NCI-H82 (cell line): Measurements from ENCODE around the gene PAXX.

Experiments
- DNase-seq: peaks from one replicate; lab custom pipeline; 2025; lab: John Stamatoyannopoulos, UW

The PAXX gene

DNA sequence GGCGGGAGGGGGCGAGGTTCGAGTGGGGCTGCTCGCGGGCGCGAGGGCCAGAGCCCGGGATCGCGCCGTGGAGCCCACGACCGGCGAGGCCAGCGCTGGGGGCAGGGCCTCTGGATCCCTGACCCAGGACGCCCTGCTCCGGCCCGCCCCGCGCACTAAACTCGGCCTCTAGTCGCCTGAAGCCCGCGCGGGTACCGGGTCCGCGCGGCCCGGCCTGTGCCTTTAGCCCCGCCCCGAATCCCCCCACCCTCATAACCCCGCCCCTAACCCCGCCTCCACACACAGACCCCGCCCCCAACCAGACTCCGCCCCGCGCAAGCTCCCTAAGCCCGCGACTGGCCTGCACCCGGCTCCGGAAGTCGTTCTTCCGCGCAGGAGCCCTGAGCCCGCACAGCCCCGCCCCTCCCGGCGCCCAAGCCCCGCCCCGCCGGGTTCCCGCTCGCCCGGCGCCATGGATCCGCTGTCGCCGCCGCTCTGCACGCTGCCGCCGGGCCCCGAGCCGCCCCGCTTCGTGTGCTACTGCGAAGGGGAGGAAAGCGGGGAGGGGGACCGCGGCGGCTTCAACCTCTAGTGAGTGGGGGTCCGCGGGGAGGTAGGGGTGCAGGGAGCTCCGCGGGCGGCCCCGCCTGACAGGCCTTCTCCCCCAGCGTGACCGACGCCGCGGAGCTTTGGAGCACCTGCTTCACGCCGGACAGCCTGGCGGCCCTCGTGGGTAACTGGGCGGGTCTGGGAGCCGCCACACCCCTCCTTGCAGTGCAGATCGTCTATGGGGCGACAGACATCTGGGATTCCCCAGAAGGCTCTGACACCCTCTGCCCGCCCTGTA is at the start of gene PAXX:
Gene PAXX (plus strand): TSS at position 430 of the 826 bp plus-strand sequence. CDS start 22 bp downstream, at position 452.
- peak; percentile 94 for DNase-seq

GRCh38 chr9:136942881-136943230 is 49.4 kb upstream of the PAXX start:
- DNase-seq: no peak

GRCh38 chr9:136943291-136944211 is 48.7 kb upstream of the PAXX start:
- peak; percentile 49 for DNase-seq

- DNase-seq: no peak
Observed at GRCh38 chr9:136944212-136944518, 48.1 kb upstream of the PAXX start.

DNA sequence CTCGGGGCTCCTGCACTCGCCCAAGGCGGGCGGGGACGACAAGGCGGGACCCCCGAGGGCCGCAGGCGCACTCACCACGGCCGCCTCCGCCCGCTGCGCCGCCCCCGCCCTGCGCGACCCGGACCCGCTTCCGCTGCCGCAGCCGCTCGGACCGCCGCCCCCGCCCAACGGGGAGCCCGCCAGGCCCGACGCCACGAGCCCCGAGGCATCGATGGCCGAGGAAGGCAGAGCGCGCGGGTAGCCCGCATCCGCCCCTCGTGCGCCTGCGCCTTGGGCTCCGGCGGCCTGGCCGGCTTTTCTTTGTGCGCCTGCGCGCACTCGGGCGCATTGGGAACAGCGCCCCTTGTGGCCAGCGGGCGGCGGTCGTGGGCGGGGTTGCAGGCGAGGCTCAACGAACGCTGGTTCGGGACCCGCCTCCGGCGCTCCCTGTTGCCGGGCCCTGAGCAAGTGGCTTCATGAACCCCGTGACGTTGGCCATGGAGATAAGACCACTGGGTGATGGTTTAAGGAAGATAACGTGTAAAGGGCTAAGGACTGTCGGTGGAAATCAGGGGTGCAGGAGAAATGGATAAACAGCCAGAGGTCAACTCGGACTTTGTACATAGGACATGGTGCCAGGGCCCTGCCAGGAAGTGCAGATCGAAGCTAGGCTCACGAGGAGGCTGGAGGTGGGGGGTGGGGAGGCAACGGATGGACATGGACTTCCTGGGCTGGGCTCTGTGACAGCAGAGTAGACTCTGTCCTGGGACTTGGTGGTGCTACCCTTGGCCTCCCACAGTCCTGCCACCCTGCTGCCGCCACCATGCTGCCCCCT is 47.5 kb upstream of the PAXX start, which contains the start of the genes C8G and FBXW5:
Gene C8G (plus strand): TSS at position 725 of the 814 bp plus-strand sequence. CDS start 78 bp downstream, at position 803.
Gene FBXW5 (minus strand): TSS at position 220 of the 814 bp plus-strand sequence. CDS start 655 bp downstream, outside the sequence.
- peak; percentile 96 for DNase-seq

- no peak for DNase-seq
Observed at GRCh38 chr9:136945333-136946227, 46.6 kb upstream of the PAXX start.

DNA sequence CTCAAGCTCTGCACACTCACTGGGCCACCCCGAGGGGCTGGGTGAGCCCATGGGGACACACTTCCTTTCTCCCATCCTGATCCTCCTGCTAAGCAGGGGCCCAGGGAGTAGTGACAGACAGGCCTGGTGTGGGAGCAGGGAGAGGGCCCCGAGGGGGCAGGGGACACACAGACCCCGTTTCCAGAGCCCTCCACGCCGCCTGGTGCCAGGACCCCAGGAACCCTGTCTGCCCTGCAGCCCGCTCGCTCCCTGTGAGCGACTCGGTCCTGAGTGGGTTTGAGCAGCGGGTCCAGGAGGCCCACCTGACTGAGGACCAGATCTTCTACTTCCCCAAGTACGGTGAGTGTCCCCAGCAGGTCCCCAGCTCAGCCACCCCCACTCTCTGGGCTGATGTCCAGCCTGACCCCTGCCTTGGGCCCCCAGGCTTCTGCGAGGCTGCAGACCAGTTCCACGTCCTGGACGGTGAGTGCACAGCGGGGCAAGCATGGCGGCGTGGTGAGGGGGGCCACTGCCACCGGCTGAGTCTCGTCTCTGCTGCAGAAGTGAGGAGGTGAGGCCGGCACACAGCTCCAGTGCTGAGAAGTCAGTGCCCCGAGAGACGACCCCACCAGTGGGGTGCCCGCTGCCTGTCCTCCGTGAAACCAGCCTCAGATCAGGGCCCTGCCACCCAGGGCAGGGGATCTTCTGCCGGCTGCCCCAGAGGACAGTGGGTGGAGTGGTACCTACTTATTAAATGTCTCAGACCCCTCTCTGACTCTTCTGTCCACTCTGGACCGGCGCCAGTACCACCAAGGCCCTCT is 45.8 kb upstream of the PAXX start:
- no peak for DNase-seq

DNA sequence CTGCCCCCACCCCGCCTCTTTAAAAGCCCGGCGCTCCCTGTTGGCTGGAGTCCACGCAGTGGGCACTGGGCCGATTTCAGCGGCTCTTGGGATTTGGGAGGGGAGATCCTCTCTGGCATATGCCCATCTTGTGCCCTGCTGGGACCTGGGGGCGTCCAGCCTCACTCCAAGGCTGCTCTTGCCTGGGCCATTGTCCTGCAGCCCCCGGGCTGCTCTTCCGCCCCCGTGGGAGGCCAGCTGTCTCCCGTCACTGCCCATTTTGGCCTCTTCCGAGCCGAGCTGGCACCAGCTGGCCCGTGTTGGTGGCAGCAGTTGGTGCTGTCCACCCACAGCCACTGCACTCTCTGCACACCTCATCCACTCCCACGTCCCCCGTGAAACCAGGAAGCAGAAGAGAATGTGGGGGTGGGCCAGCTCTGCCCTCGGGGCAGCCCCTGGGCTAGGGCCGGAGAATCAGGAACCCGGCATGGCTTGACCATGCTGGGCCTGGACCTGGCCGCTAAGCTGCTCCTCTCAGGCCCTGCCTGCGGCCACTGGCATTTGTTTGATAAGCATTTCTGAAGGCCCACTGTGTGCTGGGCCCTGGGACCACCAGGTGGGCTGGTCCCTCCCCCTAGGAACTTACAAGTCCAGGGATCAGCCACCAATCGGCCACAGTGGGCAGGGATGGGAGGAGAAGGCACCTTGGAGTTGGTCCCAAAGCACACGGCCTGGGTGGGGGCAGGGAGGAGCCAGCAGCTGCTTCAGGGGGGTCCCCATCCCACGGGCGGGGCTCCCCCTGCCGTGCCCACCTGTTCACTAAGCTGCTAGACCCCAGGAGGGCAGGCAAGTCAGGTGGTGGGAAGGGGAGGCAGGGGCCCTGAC is 45.0 kb upstream of the PAXX start:
- no peak for DNase-seq

DNA sequence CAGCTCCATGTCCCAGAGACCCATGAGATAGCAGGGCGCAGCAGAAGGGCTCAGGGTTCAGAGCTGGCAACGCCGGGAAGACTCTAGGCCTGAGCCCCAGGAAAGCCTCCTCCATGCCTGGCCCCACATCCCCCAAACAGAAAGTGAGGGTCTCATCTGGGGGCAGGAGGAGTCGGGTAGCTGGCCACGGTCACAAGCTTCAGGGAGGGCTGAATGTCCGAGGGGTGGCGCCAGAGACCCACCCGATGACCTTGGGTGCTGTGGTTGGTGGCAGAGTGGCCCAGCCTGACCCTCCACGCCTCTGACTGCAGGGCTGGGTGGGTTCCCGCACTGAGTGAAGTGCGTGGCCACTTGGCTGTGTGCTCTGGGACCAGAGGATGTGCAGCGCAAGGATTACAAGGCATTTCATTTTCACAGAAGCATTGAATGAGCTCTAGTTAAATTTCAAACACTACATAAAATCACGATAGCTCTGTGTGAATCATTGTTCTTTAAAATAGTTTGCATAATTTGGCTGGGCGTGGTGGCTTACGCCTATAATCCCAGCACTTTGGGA is 44.2 kb upstream of the PAXX start:
- peak; percentile 60 for DNase-seq

- DNase-seq: no peak
Observed at GRCh38 chr9:136949239-136949816, 42.9 kb upstream of the PAXX start.

- peak; percentile 95 for DNase-seq
Observed at GRCh38 chr9:136949817-136950655, 42.2 kb upstream of the PAXX start.

- DNase-seq: no peak
Observed at GRCh38 chr9:136950656-136951276, 41.5 kb upstream of the PAXX start.

- DNase-seq: no peak
Observed at GRCh38 chr9:136951541-136952320, 40.5 kb upstream of the PAXX start, which contains the start of gene LCN12. Gene LCN12, plus strand, starts transcription at chr9:136952273. Its CDS starts 55 bp downstream, at chr9:136952328.

DNA sequence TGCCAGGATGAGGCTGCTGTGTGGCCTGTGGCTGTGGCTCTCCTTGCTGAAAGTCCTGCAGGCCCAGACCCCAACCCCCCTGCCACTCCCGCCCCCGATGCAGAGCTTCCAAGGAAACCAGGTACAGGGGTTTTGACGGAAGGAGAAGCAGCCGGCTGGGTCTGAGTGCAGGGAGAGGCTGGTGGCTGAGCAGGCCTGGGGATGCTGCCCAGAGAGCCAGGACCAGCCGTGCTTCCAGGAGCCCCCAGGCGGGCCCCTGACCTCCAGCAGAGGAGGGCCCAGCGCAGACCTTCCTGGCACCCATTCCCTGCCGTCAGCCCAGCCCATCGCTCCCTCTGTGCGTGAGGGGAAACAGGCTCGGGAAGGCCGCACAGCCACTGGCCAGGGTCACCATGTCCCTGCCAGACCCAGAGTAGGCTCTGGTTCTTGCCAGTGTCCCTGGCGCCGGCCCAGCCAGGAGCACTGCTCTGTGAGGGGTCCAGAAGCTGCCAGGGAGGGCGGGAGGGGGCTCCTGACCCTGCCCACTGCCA is 39.8 kb upstream of the PAXX start:
- DNase-seq: no peak

- DNase-seq: no peak
Observed at GRCh38 chr9:136952876-136953770, 39.1 kb upstream of the PAXX start.
